ENCODE results near the gene CTBS. TPM values are rescaled to one million over a fixed set of nuclear protein-coding genes. Genes with fewer than 3 reads are reported as not detected.

Gene CTBS
- total RNA-seq, 1 experiment from 2014 or later, result 10.0 TPM

GRCh38 chr1:84510668-84511067 is 63.6 kb downstream of the CTBS start:
- H3K4me1 ChIP-seq (ENCODE audit: insufficient read depth, low read length, poor library complexity, severe bottlenecking), result no peaks in the 10 kb centered on the region
- no peaks in the 10 kb centered on the region for H3K27me3 ChIP-seq (replicated peaks; ENCODE audit: insufficient read depth, low read depth, low read length, poor library complexity)
- POLR2A ChIA-PET (ENCODE audit: low non-redundant PET), result no interaction called here
- no peak overlapping the region for H3K27ac ChIP-seq (ENCODE audit: low read depth, low read length, poor library complexity, severe bottlenecking)
- H3K9me3 ChIP-seq (ENCODE audit: low read depth, low read length, poor library complexity, severe bottlenecking), result peaks cover 8% of the 10 kb centered on the region
- H3K36me3 ChIP-seq (ENCODE audit: insufficient read depth, low read length, poor library complexity, severe bottlenecking), result no peaks in the 10 kb centered on the region
- DNase-seq (ENCODE audit: low spot score), result no peak
- intact Hi-C loops (cut with micrococcal nuclease; ENCODE audit: unreplicated experiment), result no loop called here
- no TSS peak for BruUV-seq (replicated peaks)
- CTCF ChIA-PET, result no interaction called here
- no peak overlapping the region for H3K4me3 ChIP-seq (ENCODE audit: low read depth, low read length, poor library complexity, severe bottlenecking)
- no peak for TF ChIP-seq EZH2 (IDR thresholded peaks at IDR 0.05; ENCODE audit: borderline replicate concordance, low read depth, low read length, poor library complexity, severe bottlenecking)
- TF ChIP-seq CTCF (conservative IDR thresholded peaks at IDR 0.05; ENCODE audit: low read depth, low read length), result no peak

GRCh38 chr1:84510165-84510564 is 64.1 kb downstream of the CTBS start:
- ChIA-PET CTCF (no interaction called here), POLR2A (ENCODE audit: low non-redundant PET) (no interaction called here)
- TF ChIP-seq EZH2 (IDR thresholded peaks at IDR 0.05; ENCODE audit: borderline replicate concordance, low read depth, low read length, poor library complexity, severe bottlenecking), result no peak
- no peak for TF ChIP-seq CTCF (conservative IDR thresholded peaks at IDR 0.05; ENCODE audit: low read depth, low read length)
- Histone ChIP-seq H3K4me1 (ENCODE audit: insufficient read depth, low read length, poor library complexity, severe bottlenecking) (no peaks in the 10 kb centered on the region), H3K27ac (ENCODE audit: low read depth, low read length, poor library complexity, severe bottlenecking) (no peak overlapping the region), H3K4me3 (ENCODE audit: low read depth, low read length, poor library complexity, severe bottlenecking) (no peak overlapping the region), H3K27me3 (replicated peaks; ENCODE audit: insufficient read depth, low read depth, low read length, poor library complexity) (no peaks in the 10 kb centered on the region), H3K9me3 (ENCODE audit: low read depth, low read length, poor library complexity, severe bottlenecking) (peaks cover 8% of the 10 kb centered on the region), H3K36me3 (ENCODE audit: insufficient read depth, low read length, poor library complexity, severe bottlenecking) (no peaks in the 10 kb centered on the region)
- intact Hi-C loops (cut with micrococcal nuclease; ENCODE audit: unreplicated experiment), result no loop called here
- no TSS peak for BruUV-seq (replicated peaks)
- DNase-seq (ENCODE audit: low spot score), result no peak

GRCh38 chr1:84509029-84509428 is 65.2 kb downstream of the CTBS start:
- DNase-seq (ENCODE audit: low spot score), result no peak
- H3K4me1 ChIP-seq (ENCODE audit: insufficient read depth, low read length, poor library complexity, severe bottlenecking), result peaks cover 5% of the 10 kb centered on the region
- intact Hi-C loops (cut with micrococcal nuclease; ENCODE audit: unreplicated experiment), result no loop called here
- no peaks in the 10 kb centered on the region for H3K27me3 ChIP-seq (replicated peaks; ENCODE audit: insufficient read depth, low read depth, low read length, poor library complexity)
- no peak overlapping the region for H3K4me3 ChIP-seq (ENCODE audit: low read depth, low read length, poor library complexity, severe bottlenecking)
- no peak overlapping the region for H3K27ac ChIP-seq (ENCODE audit: low read depth, low read length, poor library complexity, severe bottlenecking)
- no peak for TF ChIP-seq EZH2 (IDR thresholded peaks at IDR 0.05; ENCODE audit: borderline replicate concordance, low read depth, low read length, poor library complexity, severe bottlenecking)
- TF ChIP-seq CTCF (conservative IDR thresholded peaks at IDR 0.05; ENCODE audit: low read depth, low read length), result no peak
- ChIA-PET POLR2A (ENCODE audit: low non-redundant PET) (no interaction called here), CTCF (no interaction called here)
- peaks cover 8% of the 10 kb centered on the region for H3K9me3 ChIP-seq (ENCODE audit: low read depth, low read length, poor library complexity, severe bottlenecking)
- BruUV-seq (replicated peaks), result no TSS peak
- no peaks in the 10 kb centered on the region for H3K36me3 ChIP-seq (ENCODE audit: insufficient read depth, low read length, poor library complexity, severe bottlenecking)

Data from A673 (cell line).